ENCODE data around the gene EHF. TPM values are rescaled to one million over a fixed set of nuclear protein-coding genes. Genes with fewer than 3 reads are reported as not detected.

EHF gene
- total and polyA plus RNA-seq, 8 donors: 9.9 to 53.1 (median 13.9) TPM

DNA sequence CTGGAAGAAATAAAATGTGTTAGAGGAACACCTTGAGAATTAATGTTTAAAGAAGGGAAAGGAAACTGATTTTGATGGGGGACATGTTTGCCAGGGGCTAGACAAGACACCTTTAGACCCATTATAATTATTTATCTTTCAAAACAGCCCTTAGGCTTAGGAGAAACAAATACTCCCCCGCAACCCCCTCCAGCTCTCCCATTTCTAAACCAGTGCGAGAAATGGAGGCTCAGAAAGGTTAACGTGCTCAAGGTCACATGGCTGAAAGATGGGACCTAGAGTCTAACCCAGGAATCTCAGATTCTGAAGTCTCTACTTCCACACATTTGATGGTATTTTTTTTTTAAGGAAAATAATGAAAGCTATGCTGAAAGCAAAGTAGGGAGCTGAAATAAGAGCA lies 18.0 kb downstream of the EHF start:
- H3K27me3 ChIP-seq: no peaks in the 10 kb centered on the region
- H3K4me3 ChIP-seq: no peak overlapping the region
- DNase-seq: no peak
- H3K4me1 ChIP-seq: peaks cover 9 to 27% of the 10 kb centered on the region in 2 donors
- TF ChIP-seq, protein P1, sequence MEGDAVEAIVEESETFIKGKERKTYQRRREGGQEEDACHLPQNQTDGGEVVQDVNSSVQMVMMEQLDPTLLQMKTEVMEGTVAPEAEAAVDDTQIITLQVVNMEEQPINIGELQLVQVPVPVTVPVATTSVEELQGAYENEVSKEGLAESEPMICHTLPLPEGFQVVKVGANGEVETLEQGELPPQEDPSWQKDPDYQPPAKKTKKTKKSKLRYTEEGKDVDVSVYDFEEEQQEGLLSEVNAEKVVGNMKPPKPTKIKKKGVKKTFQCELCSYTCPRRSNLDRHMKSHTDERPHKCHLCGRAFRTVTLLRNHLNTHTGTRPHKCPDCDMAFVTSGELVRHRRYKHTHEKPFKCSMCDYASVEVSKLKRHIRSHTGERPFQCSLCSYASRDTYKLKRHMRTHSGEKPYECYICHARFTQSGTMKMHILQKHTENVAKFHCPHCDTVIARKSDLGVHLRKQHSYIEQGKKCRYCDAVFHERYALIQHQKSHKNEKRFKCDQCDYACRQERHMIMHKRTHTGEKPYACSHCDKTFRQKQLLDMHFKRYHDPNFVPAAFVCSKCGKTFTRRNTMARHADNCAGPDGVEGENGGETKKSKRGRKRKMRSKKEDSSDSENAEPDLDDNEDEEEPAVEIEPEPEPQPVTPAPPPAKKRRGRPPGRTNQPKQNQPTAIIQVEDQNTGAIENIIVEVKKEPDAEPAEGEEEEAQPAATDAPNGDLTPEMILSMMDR (IDR thresholded peaks at IDR 0.05): no peak
- no peak for ATAC-seq
- no peaks in the 10 kb centered on the region for H3K36me3 ChIP-seq
- intact Hi-C loops (cut with DNase I): no loop called here
- peak overlapping the region; percentile 58 to 75 for H3K27ac ChIP-seq
- no peaks in the 10 kb centered on the region for H3K9me3 ChIP-seq

DNA sequence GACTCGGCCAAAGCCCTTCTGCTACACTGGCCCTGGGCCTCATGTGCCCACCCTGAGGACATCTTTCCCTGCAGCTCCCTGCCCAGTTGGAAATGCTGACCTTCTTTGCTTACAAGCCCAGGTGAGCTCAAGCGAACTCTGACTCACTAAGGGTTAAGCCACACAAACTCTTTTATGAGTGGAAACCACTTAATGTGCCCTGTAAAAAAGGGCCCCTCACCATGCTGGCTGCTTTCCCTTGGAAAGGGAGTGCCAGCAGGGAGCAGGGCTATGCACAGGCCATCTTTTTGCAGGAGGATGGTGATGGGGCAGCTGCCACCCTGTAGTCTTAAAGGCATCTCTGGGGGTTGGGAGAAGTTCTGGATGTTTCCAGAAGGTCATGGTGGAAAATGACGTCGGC lies 18.7 kb downstream of the EHF start:
- DNase-seq (peak in 1 of 4 donors; percentile 51), ATAC-seq (peak; percentile 62)
- Histone ChIP-seq H3K27me3 (no peaks in the 10 kb centered on the region), H3K36me3 (no peaks in the 10 kb centered on the region), H3K4me1 (peaks cover 9 to 21% of the 10 kb centered on the region in 2 donors), H3K4me3 (no peak overlapping the region), H3K27ac (peak overlapping the region; percentile 58 to 75), H3K9me3 (no peaks in the 10 kb centered on the region)
- intact Hi-C loops (cut with DNase I): no loop called here
- TF ChIP-seq, protein P1 (IDR thresholded peaks at IDR 0.05): no peak

DNA sequence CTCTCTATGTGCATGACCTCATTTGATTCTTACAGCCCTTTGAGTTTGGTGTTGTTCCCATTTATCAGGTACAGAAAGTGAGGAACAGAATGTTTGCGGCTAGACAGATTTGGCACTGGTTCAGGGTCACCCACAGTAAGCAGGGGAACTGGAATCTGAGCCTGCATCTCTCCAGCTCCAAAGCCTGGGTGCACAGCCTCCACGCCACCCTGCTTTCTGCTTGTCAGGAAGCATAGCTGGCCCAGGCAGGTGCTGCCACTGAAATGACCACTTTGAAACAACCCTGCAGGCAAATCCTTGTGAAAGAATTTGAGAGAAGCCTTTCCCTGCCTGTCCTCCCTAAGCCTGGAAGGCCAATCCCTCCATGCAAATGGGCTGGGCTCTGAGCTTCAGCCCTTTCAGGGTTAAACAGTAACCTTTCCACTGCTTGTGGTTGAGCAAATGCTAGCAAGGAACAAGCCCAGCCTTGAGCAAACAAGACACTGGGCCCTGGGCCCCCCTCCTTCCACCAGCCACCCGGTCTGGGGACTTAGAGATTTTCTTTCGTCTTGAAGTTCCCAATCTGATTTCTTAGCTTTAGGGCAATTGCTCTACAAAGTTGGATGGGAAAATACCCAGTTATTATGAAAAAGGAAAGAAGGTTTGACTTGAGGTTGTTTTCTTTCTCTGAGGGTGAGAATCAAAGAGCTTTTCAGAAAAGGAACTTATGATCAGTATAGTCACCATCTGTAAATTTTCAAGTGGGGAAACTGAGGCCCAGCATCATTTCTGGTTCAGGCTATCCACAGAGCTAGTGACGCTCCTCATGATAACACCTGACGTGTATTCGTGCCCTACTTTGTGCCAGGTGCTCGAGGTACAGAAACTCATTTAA lies 19.4 kb downstream of the EHF start:
- TF ChIP-seq, protein P1 (IDR thresholded peaks at IDR 0.05): no peak
- Histone ChIP-seq H3K4me1 (peaks cover 9 to 17% of the 10 kb centered on the region in 2 donors), H3K9me3 (no peaks in the 10 kb centered on the region), H3K4me3 (no peak overlapping the region), H3K36me3 (no peaks in the 10 kb centered on the region), H3K27ac (peak overlapping the region; percentile 58 to 75), H3K27me3 (no peaks in the 10 kb centered on the region)
- intact Hi-C loops (cut with DNase I): no loop called here
- ATAC-seq (peak; percentile 89), DNase-seq (peak in 3 of 4 donors; percentile 78 to 86 (median 78))

DNA sequence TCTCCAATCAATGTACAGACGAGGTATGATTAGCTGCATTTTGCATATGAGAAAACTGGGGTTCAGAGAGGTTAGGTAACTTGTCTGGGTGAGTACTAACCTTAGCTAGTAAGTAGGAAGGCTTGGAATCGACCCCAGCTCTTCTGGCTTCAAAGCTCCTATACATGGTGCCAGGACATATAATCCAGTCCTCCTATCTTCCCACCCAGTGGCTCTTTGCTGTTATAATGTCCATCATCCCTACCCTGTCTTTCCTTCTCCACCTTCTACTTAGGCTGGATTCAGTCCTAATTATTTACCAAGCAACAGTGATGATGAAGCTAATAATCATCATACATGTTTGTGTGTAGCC lies 20.0 kb downstream of the EHF start:
- Histone ChIP-seq H3K27me3 (no peaks in the 10 kb centered on the region), H3K4me1 (peaks cover 9 to 17% of the 10 kb centered on the region in 2 donors), H3K27ac (peak overlapping the region; percentile 48 to 75), H3K4me3 (no peak overlapping the region), H3K36me3 (no peaks in the 10 kb centered on the region), H3K9me3 (no peaks in the 10 kb centered on the region)
- intact Hi-C loops (cut with DNase I): no loop called here
- TF ChIP-seq, protein P1 (IDR thresholded peaks at IDR 0.05): no peak
- ATAC-seq (no peak), DNase-seq (no peak)

DNA sequence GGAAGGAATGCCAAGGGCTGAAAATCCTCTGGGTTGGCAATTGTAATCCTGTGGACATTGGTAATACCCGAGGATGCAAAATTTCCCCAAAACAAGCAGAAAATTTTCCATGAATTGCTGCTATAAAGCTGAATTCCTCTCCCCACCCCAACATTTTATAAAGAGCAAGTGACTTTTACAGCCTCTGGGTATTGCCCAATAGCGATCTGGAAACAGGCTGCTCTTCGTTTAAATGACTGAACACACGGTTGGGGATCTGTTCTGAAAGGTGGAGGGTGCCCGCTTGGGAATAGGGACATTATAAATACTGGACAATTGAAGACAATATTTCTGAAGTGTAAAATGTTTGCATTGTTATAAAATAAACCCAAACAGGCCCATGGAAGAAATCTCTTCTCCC lies 20.6 kb downstream of the EHF start:
- H3K27me3 ChIP-seq: no peaks in the 10 kb centered on the region
- H3K36me3 ChIP-seq: peaks cover 0 to 3% of the 10 kb centered on the region in 2 donors
- DNase-seq (no peak), ATAC-seq (peak; percentile 32)
- H3K4me1 ChIP-seq: peaks cover 9 to 17% of the 10 kb centered on the region in 2 donors
- TF ChIP-seq, protein P1 (IDR thresholded peaks at IDR 0.05): no peak
- H3K9me3 ChIP-seq: no peaks in the 10 kb centered on the region
- intact Hi-C loops (cut with DNase I): no loop called here
- H3K27ac ChIP-seq: peak overlapping the region; percentile 48 to 75
- no peak overlapping the region for H3K4me3 ChIP-seq

Data from left lung (tissue), 10 donors.